Measurements from ENCODE around the gene DGKB.

The DGKB gene

GRCh38 chr7:14242175-14242574, 660.4 kb downstream of the DGKB start:
- no peaks in the 10 kb centered on the region for H3K4me1 Mint-ChIP-seq (ENCODE audit: low read depth)
- H3K4me3 Mint-ChIP-seq, result no peak overlapping the region
- H3K27me3 Mint-ChIP-seq (ENCODE audit: low read depth), result no peaks in the 10 kb centered on the region

GRCh38 chr7:14236834-14237233, 665.7 kb downstream of the DGKB start:
- Mint-ChIP-seq H3K4me1 (ENCODE audit: low read depth) (no peaks in the 10 kb centered on the region), H3K4me3 (no peak overlapping the region), H3K9me3 (no peaks in the 10 kb centered on the region), H3K27ac (no peak overlapping the region), H3K27me3 (ENCODE audit: low read depth) (no peaks in the 10 kb centered on the region), H3K36me3 (ENCODE audit: low read depth) (no peaks in the 10 kb centered on the region)

More at GRCh38 chr7:14242175-14242574, 660.4 kb downstream of the DGKB start:
- H3K36me3 Mint-ChIP-seq (ENCODE audit: low read depth), result no peaks in the 10 kb centered on the region
- H3K27ac Mint-ChIP-seq, result no peak overlapping the region
- H3K9me3 Mint-ChIP-seq, result peaks cover 3% of the 10 kb centered on the region

- Mint-ChIP-seq H3K36me3 (ENCODE audit: low read depth) (no peaks in the 10 kb centered on the region), H3K4me1 (ENCODE audit: low read depth) (no peaks in the 10 kb centered on the region), H3K27ac (no peak overlapping the region), H3K4me3 (no peak overlapping the region), H3K9me3 (no peaks in the 10 kb centered on the region), H3K27me3 (ENCODE audit: low read depth) (no peaks in the 10 kb centered on the region)
Observed at GRCh38 chr7:14235056-14235455, 667.5 kb downstream of the DGKB start.

GRCh38 chr7:14233868-14234369, 668.6 kb downstream of the DGKB start:
- Mint-ChIP-seq H3K4me1 (ENCODE audit: low read depth) (no peaks in the 10 kb centered on the region), H3K27ac (no peak overlapping the region)

GRCh38 chr7:14233076-14233867, 669.3 kb downstream of the DGKB start:
- H3K27ac Mint-ChIP-seq, result no peak overlapping the region
- no peaks in the 10 kb centered on the region for H3K27me3 Mint-ChIP-seq (ENCODE audit: low read depth)
- H3K4me1 Mint-ChIP-seq (ENCODE audit: low read depth), result no peaks in the 10 kb centered on the region
- H3K4me3 Mint-ChIP-seq, result no peak overlapping the region
- no peaks in the 10 kb centered on the region for H3K9me3 Mint-ChIP-seq
- H3K36me3 Mint-ChIP-seq (ENCODE audit: low read depth), result no peaks in the 10 kb centered on the region

More at GRCh38 chr7:14233868-14234369, 668.6 kb downstream of the DGKB start:
- no peaks in the 10 kb centered on the region for H3K36me3 Mint-ChIP-seq (ENCODE audit: low read depth)
- H3K9me3 Mint-ChIP-seq, result no peaks in the 10 kb centered on the region
- H3K27me3 Mint-ChIP-seq (ENCODE audit: low read depth), result no peaks in the 10 kb centered on the region
- no peak overlapping the region for H3K4me3 Mint-ChIP-seq

GRCh38 chr7:14229047-14229446, 673.5 kb downstream of the DGKB start:
- H3K36me3 Mint-ChIP-seq (ENCODE audit: low read depth), result no peaks in the 10 kb centered on the region
- no peaks in the 10 kb centered on the region for H3K4me1 Mint-ChIP-seq (ENCODE audit: low read depth)
- no peaks in the 10 kb centered on the region for H3K9me3 Mint-ChIP-seq
- H3K4me3 Mint-ChIP-seq, result no peak overlapping the region
- no peak overlapping the region for H3K27ac Mint-ChIP-seq
- no peaks in the 10 kb centered on the region for H3K27me3 Mint-ChIP-seq (ENCODE audit: low read depth)

GRCh38 chr7:14228341-14228740, 674.2 kb downstream of the DGKB start:
- H3K9me3 Mint-ChIP-seq, result no peaks in the 10 kb centered on the region
- no peak overlapping the region for H3K27ac Mint-ChIP-seq
- no peaks in the 10 kb centered on the region for H3K36me3 Mint-ChIP-seq (ENCODE audit: low read depth)
- no peak overlapping the region for H3K4me3 Mint-ChIP-seq
- no peaks in the 10 kb centered on the region for H3K4me1 Mint-ChIP-seq (ENCODE audit: low read depth)
- no peaks in the 10 kb centered on the region for H3K27me3 Mint-ChIP-seq (ENCODE audit: low read depth)

- Mint-ChIP-seq H3K4me1 (ENCODE audit: low read depth) (no peaks in the 10 kb centered on the region), H3K9me3 (no peaks in the 10 kb centered on the region), H3K27me3 (ENCODE audit: low read depth) (no peaks in the 10 kb centered on the region), H3K36me3 (ENCODE audit: low read depth) (no peaks in the 10 kb centered on the region), H3K4me3 (no peak overlapping the region), H3K27ac (no peak overlapping the region)
Observed at GRCh38 chr7:14226126-14226525, 676.4 kb downstream of the DGKB start.

GRCh38 chr7:14219125-14219524, 683.4 kb downstream of the DGKB start:
- H3K27ac Mint-ChIP-seq, result no peak overlapping the region
- H3K4me3 Mint-ChIP-seq, result no peak overlapping the region
- H3K9me3 Mint-ChIP-seq, result no peaks in the 10 kb centered on the region
- no peaks in the 10 kb centered on the region for H3K36me3 Mint-ChIP-seq (ENCODE audit: low read depth)
- no peaks in the 10 kb centered on the region for H3K27me3 Mint-ChIP-seq (ENCODE audit: low read depth)
- no peaks in the 10 kb centered on the region for H3K4me1 Mint-ChIP-seq (ENCODE audit: low read depth)

- H3K4me1 Mint-ChIP-seq (ENCODE audit: low read depth), result no peaks in the 10 kb centered on the region
- no peak overlapping the region for H3K4me3 Mint-ChIP-seq
- H3K27ac Mint-ChIP-seq, result no peak overlapping the region
- no peaks in the 10 kb centered on the region for H3K9me3 Mint-ChIP-seq
- no peaks in the 10 kb centered on the region for H3K27me3 Mint-ChIP-seq (ENCODE audit: low read depth)
- H3K36me3 Mint-ChIP-seq (ENCODE audit: low read depth), result no peaks in the 10 kb centered on the region
Observed at GRCh38 chr7:14218338-14218737, 684.2 kb downstream of the DGKB start.

GRCh38 chr7:14209896-14210484, 692.6 kb downstream of the DGKB start:
- Mint-ChIP-seq H3K27me3 (ENCODE audit: low read depth) (no peaks in the 10 kb centered on the region), H3K36me3 (ENCODE audit: low read depth) (no peaks in the 10 kb centered on the region), H3K4me1 (ENCODE audit: low read depth) (no peaks in the 10 kb centered on the region), H3K4me3 (no peak overlapping the region), H3K27ac (no peak overlapping the region), H3K9me3 (peaks cover 5% of the 10 kb centered on the region)

- Mint-ChIP-seq H3K4me1 (ENCODE audit: low read depth) (no peaks in the 10 kb centered on the region), H3K9me3 (peaks cover 7% of the 10 kb centered on the region), H3K27me3 (ENCODE audit: low read depth) (no peaks in the 10 kb centered on the region), H3K27ac (no peak overlapping the region), H3K36me3 (ENCODE audit: low read depth) (no peaks in the 10 kb centered on the region), H3K4me3 (no peak overlapping the region)
Observed at GRCh38 chr7:14207711-14208110, 694.8 kb downstream of the DGKB start.

- Mint-ChIP-seq H3K4me1 (ENCODE audit: low read depth) (no peaks in the 10 kb centered on the region), H3K9me3 (peaks cover 4% of the 10 kb centered on the region), H3K27ac (no peak overlapping the region), H3K4me3 (no peak overlapping the region), H3K27me3 (ENCODE audit: low read depth) (no peaks in the 10 kb centered on the region), H3K36me3 (ENCODE audit: low read depth) (no peaks in the 10 kb centered on the region)
Observed at GRCh38 chr7:14207138-14207537, 695.4 kb downstream of the DGKB start.

- no peaks in the 10 kb centered on the region for H3K27me3 Mint-ChIP-seq (ENCODE audit: low read depth)
- H3K36me3 Mint-ChIP-seq (ENCODE audit: low read depth), result no peaks in the 10 kb centered on the region
- peaks cover 4% of the 10 kb centered on the region for H3K9me3 Mint-ChIP-seq
- H3K4me1 Mint-ChIP-seq (ENCODE audit: low read depth), result no peaks in the 10 kb centered on the region
- H3K4me3 Mint-ChIP-seq, result no peak overlapping the region
- no peak overlapping the region for H3K27ac Mint-ChIP-seq
Observed at GRCh38 chr7:14206121-14206520, 696.4 kb downstream of the DGKB start.

- Mint-ChIP-seq H3K9me3 (peaks cover 8% of the 10 kb centered on the region), H3K27me3 (ENCODE audit: low read depth) (no peaks in the 10 kb centered on the region), H3K36me3 (ENCODE audit: low read depth) (no peaks in the 10 kb centered on the region), H3K4me1 (ENCODE audit: low read depth) (no peaks in the 10 kb centered on the region), H3K4me3 (no peak overlapping the region), H3K27ac (no peak overlapping the region)
Observed at GRCh38 chr7:14201353-14201752, 701.2 kb downstream of the DGKB start.

All from T-helper 1 cell treated with Interleukin-12 subunit alpha and Interleukin-12 subunit beta and Interleukin-4 antibody, amounts not matched to agents 30 μg/mL and 1 μg/mL, for 36 hours (primary cell).